ENCODE results near the gene FARSB.

DNA sequence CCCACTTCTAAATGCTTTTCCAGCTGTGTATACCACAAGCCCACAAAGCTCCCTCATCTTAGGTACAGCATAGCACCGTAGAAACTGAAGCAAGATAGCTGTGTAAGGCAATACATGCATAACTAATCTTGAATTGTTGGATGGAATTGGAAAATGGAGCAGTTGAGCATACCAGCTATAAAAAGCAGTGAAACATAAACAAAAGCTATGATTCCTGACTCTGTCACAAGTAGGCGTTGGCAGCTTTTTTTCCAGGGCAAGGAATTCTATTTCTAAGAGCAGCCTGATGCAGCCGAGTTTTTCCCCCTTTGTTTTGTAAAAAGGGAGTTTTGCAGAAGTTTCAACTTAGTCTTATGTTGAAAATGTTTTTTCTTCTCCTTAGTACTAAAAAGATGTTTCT, 48.0 kb upstream of the FARSB start:
- TF ChIP-seq, protein P1, sequence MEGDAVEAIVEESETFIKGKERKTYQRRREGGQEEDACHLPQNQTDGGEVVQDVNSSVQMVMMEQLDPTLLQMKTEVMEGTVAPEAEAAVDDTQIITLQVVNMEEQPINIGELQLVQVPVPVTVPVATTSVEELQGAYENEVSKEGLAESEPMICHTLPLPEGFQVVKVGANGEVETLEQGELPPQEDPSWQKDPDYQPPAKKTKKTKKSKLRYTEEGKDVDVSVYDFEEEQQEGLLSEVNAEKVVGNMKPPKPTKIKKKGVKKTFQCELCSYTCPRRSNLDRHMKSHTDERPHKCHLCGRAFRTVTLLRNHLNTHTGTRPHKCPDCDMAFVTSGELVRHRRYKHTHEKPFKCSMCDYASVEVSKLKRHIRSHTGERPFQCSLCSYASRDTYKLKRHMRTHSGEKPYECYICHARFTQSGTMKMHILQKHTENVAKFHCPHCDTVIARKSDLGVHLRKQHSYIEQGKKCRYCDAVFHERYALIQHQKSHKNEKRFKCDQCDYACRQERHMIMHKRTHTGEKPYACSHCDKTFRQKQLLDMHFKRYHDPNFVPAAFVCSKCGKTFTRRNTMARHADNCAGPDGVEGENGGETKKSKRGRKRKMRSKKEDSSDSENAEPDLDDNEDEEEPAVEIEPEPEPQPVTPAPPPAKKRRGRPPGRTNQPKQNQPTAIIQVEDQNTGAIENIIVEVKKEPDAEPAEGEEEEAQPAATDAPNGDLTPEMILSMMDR (IDR thresholded peaks at IDR 0.05) = no peak
- no peak for TF ChIP-seq POLR2A (IDR thresholded peaks at IDR 0.05)

Measured in gastroesophageal sphincter (tissue), 3 donors.